Endothelial cell of umbilical vein (primary cell): ENCODE data around the gene CIAO3.

Source experiments
- CTCF ChIP-seq, 2 donors: IDR thresholded peaks; 1 replicate in 1 of 2; 2 replicates in 1 of 2; pipeline ENCODE4 v1.5.1; 2011; ENCODE audit warnings: low read length in 2 of 2, mild to moderate bottlenecking in 2 of 2, moderate library complexity in 2 of 2, control low read depth in 1 of 2, inconsistent platforms in 1 of 2, low read depth in 1 of 2; ENCODE audit not compliant: insufficient read depth in 1 of 2; ENCODE audit errors: extremely low read depth in 1 of 2
- EZH2 ChIP-seq: IDR thresholded peaks from 2 replicates; pipeline ENCODE4 v1.6.1; 2012; ENCODE audit warnings: borderline replicate concordance, low read depth, mild to moderate bottlenecking, moderate library complexity, low read length, inconsistent platforms; ENCODE audit not compliant: severe bottlenecking
- FOS ChIP-seq: IDR thresholded peaks from 2 replicates; pipeline ENCODE4 v1.6.1; 2011; ENCODE audit warnings: mild to moderate bottlenecking, low read length, moderate library complexity, borderline replicate concordance; ENCODE audit not compliant: insufficient read depth
- JUN ChIP-seq: IDR thresholded peaks from 2 replicates; pipeline ENCODE4 v1.6.1; 2011; ENCODE audit warnings: borderline replicate concordance, low read depth; ENCODE audit not compliant: insufficient read length, insufficient read depth
- MAX ChIP-seq: IDR thresholded peaks from 2 replicates; pipeline ENCODE4 v1.6.1; 2011; ENCODE audit not compliant: insufficient read depth, insufficient read length
- MYC ChIP-seq: IDR thresholded peaks from one replicate; pipeline ENCODE4 v1.6.1; 2011; ENCODE audit warnings: mild to moderate bottlenecking, low read depth, low read length
- POLR2A ChIP-seq: IDR thresholded peaks from 2 replicates; pipeline ENCODE4 v1.6.1; 2012; ENCODE audit warnings: low read depth, mild to moderate bottlenecking, control low read depth, low read length
- POLR2AphosphoS5 ChIP-seq: IDR thresholded peaks from 2 replicates; pipeline ENCODE4 v1.6.1; 2012; ENCODE audit warnings: low read depth, mild to moderate bottlenecking, control low read depth, low read length, moderate library complexity; ENCODE audit not compliant: insufficient read depth

GRCh38 chr16:761625-762513, 21.1 kb upstream of the CIAO3 start:
- no peak for TF ChIP-seq EZH2
- TF ChIP-seq POLR2A = no peak
- TF ChIP-seq CTCF (IDR thresholded peaks at IDR 0.05; ENCODE audit: extremely low read depth in 1 of 2, insufficient read depth in 1 of 2, low read depth in 1 of 2, low read length in 2 of 2) = no peak
- no peak for TF ChIP-seq JUN
- no peak for TF ChIP-seq FOS
- TF ChIP-seq POLR2AphosphoS5 = no peak
- no peak for TF ChIP-seq MYC
- TF ChIP-seq MAX = no peak
